HL-60 (cell line): ENCODE data around the gene COL9A1.

Experiments used
- DNase-seq, 2 experiments: peaks; one replicate each; pipeline ENCODE4 v3.0.0-alpha.2; 2010 to 2020; ENCODE audit warnings: low read depth in 1 of 2, low spot score in 1 of 2
- H3K27ac ChIP-seq: fragments of 250-450 bp; sonication (Bioruptor Pico); replicated peaks from 2 replicates; pipeline ENCODE4 v1.5.1; 2020; ENCODE audit warnings: mild to moderate bottlenecking, moderate library complexity
- H3K27me3 ChIP-seq: fragments of 250-450 bp; sonication (Bioruptor Pico); 2 replicates; pipeline ENCODE4 v1.5.1; 2021; ENCODE audit warnings: mild to moderate bottlenecking, moderate library complexity; ENCODE audit not compliant: insufficient read depth, poor library complexity, severe bottlenecking
- H3K4me3 ChIP-seq: replicated peaks from 2 replicates; pipeline ENCODE4 v1.5.1; 2011; ENCODE audit warnings: mild to moderate bottlenecking, control low read depth, low read length; ENCODE audit not compliant: insufficient read depth
- CTCF ChIP-seq: IDR thresholded peaks from one replicate; pipeline ENCODE4 v1.5.1; 2011; ENCODE audit warnings: low read length, control low read depth, inconsistent platforms; ENCODE audit not compliant: insufficient read depth
- GABPA ChIP-seq: IDR thresholded peaks from 2 replicates; pipeline ENCODE4 v1.6.1; 2012; ENCODE audit warnings: low read depth
- POLR2AphosphoS5 ChIP-seq: IDR thresholded peaks from 2 replicates; pipeline ENCODE4 v1.6.1; 2012; ENCODE audit warnings: low read depth
- REST ChIP-seq: IDR thresholded peaks from 2 replicates; pipeline ENCODE4 v1.6.1; 2012; ENCODE audit warnings: low read depth; ENCODE audit not compliant: insufficient replicate concordance
- SPI1 ChIP-seq: IDR thresholded peaks from 2 replicates; pipeline ENCODE4 v1.6.1; 2012; ENCODE audit warnings: low read depth, mild to moderate bottlenecking, borderline replicate concordance

The COL9A1 gene

DNA sequence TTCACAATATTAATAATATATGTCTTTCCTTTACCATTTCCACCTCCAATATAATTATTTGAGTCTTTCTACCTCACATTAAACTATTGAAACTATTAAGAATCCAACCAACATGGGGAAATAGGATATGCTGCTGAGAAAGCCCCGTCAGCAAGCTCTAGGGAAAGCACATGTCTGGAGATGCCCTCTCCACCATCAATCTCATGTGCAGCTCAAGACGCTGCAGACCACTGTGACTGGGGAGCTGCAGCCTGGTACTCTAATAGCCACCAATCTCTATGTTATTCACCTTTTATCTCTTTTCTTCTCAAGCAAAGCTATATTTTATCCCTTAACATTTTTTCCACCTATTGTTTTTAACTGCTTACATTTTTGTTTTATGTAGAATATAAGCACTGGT lies 50.3 kb downstream of the COL9A1 start:
- no peak for TF ChIP-seq REST
- no peak for TF ChIP-seq CTCF
- no peak for TF ChIP-seq POLR2AphosphoS5
- no peak for TF ChIP-seq GABPA
- TF ChIP-seq SPI1, result no peak
- no peak for DNase-seq
- Histone ChIP-seq H3K27me3 (peaks cover 2% of the 10 kb centered on the region), H3K4me3 (no peak overlapping the region), H3K27ac (no peak overlapping the region)

DNA sequence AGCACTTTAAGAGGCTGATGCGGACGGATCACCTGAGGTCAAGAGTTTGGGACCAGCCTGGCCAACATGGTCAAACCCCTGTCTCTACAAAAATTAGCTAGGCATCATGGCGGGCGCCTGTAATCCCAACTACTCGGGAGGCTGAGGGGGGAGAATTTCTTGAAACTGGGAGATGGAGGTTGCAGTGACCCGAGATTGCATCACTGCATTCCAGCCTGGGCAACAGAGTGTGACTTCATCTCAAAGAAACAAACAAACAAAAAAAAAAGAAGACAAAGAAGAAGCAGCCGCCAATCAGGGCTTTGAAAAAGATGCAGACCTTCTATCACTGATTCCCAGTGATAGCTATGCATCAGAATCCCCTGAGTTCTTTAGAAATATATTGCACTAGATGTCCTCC lies 56.8 kb downstream of the COL9A1 start:
- no peak for DNase-seq
- Histone ChIP-seq H3K4me3 (no peak overlapping the region), H3K27ac (no peak overlapping the region), H3K27me3 (no peaks in the 10 kb centered on the region)
- TF ChIP-seq CTCF, result no peak
- TF ChIP-seq POLR2AphosphoS5, result no peak
- TF ChIP-seq GABPA, result no peak
- no peak for TF ChIP-seq SPI1
- no peak for TF ChIP-seq REST

DNA sequence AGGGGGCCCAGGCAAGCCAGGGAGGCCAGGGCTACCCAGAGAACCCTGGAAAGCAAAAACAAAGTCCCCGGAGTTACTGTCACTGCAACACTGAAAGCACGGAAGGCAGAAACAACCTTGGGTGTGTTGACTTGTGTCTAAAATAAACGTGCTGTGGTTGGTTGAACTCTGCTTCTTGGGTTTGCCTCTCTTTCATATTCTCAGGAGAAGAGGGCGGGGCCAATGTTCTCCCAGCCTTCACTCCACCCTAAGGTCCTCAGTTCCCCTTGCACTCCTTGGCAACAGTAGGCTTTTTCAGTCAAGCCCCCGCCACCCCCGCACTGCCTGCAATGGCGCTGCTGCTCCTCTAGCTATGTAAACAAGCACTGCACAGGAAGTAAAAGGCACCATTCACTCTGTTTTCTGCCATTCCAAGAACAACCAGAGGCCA lies 60.9 kb downstream of the COL9A1 start:
- Histone ChIP-seq H3K27me3 (no peaks in the 10 kb centered on the region), H3K27ac (no peak overlapping the region), H3K4me3 (no peak overlapping the region)
- no peak for DNase-seq
- TF ChIP-seq POLR2AphosphoS5 (no peak), GABPA (no peak), REST (no peak)

DNA sequence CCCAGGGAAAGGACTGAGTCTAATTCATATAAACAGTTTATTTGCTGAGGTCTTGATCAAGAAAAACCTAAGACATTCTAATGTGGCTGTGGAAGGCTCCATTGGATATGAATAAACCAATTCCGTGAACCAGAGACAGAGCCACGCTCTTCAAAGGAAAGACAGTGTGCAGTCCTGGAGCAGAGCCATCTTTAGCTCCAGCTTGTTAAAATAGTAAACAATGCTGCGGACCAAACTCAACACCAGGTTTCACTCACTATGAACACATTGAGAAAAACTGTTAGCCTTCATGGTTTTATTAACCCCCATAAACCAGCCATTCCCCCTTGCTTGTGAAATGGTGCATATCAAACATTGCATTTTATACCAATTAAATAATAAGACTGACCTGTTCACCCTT lies 61.9 kb downstream of the COL9A1 start:
- Histone ChIP-seq H3K27ac (no peak overlapping the region), H3K4me3 (no peak overlapping the region), H3K27me3 (no peaks in the 10 kb centered on the region)
- DNase-seq, result no peak
- TF ChIP-seq REST (no peak), CTCF (no peak), GABPA (no peak), SPI1 (no peak), POLR2AphosphoS5 (no peak)
